ENCODE data around the gene LPP.

The LPP gene

GRCh38 chr3:188278717-188279324 is 124.9 kb downstream of the LPP start:
- DNase-seq = no peak

- no peak for DNase-seq
Measured at GRCh38 chr3:188279502-188280335, 125.8 kb downstream of the LPP start.

- no peak for DNase-seq
Measured at GRCh38 chr3:188280627-188281026, 126.7 kb downstream of the LPP start.

GRCh38 chr3:188282871-188283270 is 128.9 kb downstream of the LPP start:
- DNase-seq = no peak

- no peak for DNase-seq
Measured at GRCh38 chr3:188283347-188283746, 129.4 kb downstream of the LPP start.

GRCh38 chr3:188284455-188285212 is 130.7 kb downstream of the LPP start:
- no peak for DNase-seq

GRCh38 chr3:188286087-188286513 is 132.1 kb downstream of the LPP start:
- DNase-seq = no peak

GRCh38 chr3:188287339-188287738 is 133.4 kb downstream of the LPP start:
- DNase-seq = no peak

GRCh38 chr3:188287762-188288505 is 134.0 kb downstream of the LPP start:
- DNase-seq = no peak

- DNase-seq = no peak
Measured at GRCh38 chr3:188292251-188292650, 138.3 kb downstream of the LPP start.

- no peak for DNase-seq
Measured at GRCh38 chr3:188292827-188293226, 138.9 kb downstream of the LPP start.

- DNase-seq = no peak
Measured at GRCh38 chr3:188294113-188294512, 140.2 kb downstream of the LPP start.

GRCh38 chr3:188294823-188295487 is 141.0 kb downstream of the LPP start:
- peak; percentile 93 for DNase-seq

- no peak for DNase-seq
Measured at GRCh38 chr3:188295876-188296275, 141.9 kb downstream of the LPP start.

- no peak for DNase-seq
Measured at GRCh38 chr3:188296761-188297612, 143.0 kb downstream of the LPP start.

- DNase-seq = no peak
Measured at GRCh38 chr3:188298585-188298984, 144.6 kb downstream of the LPP start.

GRCh38 chr3:188299068-188299467 is 145.1 kb downstream of the LPP start:
- no peak for DNase-seq

GRCh38 chr3:188299708-188300107 is 145.8 kb downstream of the LPP start:
- DNase-seq = no peak

- no peak for DNase-seq
Measured at GRCh38 chr3:188301147-188301546, 147.2 kb downstream of the LPP start.

- DNase-seq = no peak
Measured at GRCh38 chr3:188303286-188303799, 149.4 kb downstream of the LPP start.

GRCh38 chr3:188303823-188304222 is 149.9 kb downstream of the LPP start:
- DNase-seq = no peak
